Activated T-cell treated with anti-CD3 and anti-CD28 coated beads for 4 hours (primary cell): ENCODE data around the gene SAMD3.
"Not testable (repeated sequence)": the region's sequence is repeated elsewhere in the genome, so short reads cannot be mapped to it uniquely, and the experiment has no call there.

Source experiments
- DNase-seq: peaks from one replicate; pipeline ENCODE4 v3.0.0-alpha.2; 2020

Gene SAMD3

DNA sequence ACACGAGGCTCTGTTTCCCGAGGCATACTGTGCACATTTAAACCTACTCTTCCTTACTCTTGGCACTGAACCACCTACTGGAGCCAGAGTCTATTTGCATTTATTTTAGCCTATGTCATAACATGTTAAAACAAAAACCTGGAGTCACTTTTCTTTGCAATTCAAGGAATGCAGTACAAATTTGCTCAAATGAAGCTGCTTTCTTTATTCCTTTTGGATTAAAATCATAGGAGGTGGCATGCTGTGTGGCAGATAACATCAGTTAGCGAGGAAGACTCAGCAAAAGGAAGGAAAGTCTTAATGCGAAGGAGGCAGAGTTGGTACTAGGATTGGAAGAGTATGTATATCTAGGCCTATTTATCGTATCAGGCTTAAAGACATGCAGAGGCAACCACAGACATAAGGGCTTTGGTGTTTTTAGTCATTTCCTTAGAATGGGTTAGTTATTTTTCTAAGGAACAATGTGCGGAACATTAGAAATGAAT, 92.9 kb downstream of the SAMD3 start:
- no peak for DNase-seq

DNA sequence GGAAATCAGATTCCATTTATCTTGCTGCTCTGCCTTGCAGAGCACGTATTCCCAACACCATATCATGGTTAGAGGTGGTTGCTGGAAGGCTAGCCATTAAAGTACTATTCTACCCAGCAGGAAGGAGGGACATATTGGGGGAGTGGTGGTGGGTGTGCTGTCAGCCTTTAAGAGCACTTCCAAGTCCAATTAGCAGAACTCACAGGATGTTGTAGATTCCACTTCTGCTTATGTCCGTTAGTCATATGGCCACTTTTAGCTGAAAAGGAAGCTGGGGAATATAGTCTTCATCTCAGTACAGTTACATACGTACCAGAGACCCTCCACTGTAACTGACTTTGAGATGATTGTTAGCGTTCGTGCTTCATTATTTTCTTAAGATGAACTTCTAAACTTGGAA, 94.4 kb downstream of the SAMD3 start:
- DNase-seq, result no peak

DNA sequence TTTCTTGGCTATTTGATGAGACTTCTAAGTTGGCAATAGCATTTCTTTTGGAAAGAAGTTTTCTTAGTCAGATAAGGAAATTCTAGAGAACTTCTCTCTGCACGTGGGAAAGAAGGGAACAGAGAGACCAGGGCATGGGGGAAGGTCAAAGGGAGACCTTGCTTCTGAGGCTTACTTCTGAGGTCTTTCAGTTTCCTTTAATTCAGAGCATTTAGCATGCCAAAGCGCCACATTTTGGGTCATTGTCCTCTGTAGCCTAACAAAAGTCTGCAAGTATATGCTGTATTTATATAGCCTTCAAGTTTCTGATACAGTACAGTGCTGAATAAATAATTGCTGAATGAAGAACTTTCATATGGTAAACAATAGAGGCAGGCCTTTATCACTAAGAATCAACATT, 95.6 kb downstream of the SAMD3 start:
- DNase-seq, result no peak

- DNase-seq, result no peak
Observed at GRCh38 chr6:130122243-130122642, 100.5 kb downstream of the SAMD3 start.

- DNase-seq, result no peak
Observed at GRCh38 chr6:130120731-130121130, 102.0 kb downstream of the SAMD3 start.

DNA sequence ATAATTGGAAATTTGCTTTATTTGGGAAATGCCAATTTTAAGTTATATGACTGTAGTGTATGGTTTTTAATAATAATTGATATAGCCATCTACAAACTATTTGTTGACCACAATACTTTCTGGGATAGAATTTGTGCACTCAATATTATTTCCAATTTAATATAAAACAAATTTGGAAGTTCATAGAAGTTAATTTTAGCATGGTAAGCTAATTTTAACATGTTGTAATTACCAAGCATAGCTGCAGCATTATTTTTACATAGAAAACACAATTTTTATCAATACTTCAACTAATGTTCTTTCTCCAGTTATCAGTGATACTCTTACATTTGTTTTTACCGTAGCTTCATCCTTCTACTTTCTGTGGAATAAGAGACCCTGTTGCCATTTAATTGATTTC, 103.5 kb downstream of the SAMD3 start:
- DNase-seq, result no peak

DNA sequence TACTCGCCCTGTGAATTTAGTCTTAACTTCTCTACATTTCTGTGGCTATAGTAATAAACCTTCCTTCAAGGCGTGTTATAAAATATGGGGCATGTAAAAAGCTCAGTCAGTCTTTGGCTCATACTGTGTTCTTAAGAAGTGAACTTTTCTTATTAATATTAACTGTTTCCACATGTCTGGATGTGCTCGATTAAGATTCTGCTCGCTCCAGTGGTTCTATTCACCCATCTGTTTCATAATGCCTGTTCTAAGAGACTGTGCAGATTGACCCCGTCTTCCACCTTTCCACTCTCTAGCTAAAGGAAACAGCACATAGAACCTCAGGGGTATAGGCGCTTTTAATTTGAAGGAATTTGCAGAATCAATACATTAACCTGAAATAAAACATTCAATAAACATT, 104.5 kb downstream of the SAMD3 start:
- no peak for DNase-seq

GRCh38 chr6:130117187-130117701, 105.5 kb downstream of the SAMD3 start:
- not testable (repeated sequence) for DNase-seq

DNA sequence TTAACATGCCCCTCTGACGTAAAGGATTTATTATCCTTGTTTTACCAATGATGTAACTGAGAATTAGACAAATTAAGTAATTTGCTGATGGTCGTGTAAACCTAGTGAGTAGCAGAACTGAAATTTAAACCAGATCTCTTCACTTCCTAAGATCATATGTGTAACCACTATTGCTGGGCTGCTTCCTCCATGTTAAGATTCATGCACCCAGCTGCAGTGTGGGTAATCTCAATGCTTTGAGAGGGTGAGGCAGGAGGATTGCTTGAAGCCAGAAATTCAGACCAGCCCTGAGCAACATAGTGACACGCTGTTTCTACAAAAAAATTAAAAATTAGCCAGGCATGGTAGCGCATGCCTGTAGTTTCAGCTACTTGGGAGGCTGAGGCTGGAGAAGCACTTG, 106.5 kb downstream of the SAMD3 start:
- no peak for DNase-seq

GRCh38 chr6:130115036-130115435, 107.7 kb downstream of the SAMD3 start:
- DNase-seq, result no peak

- no peak for DNase-seq
Observed at GRCh38 chr6:130113201-130113710, 109.5 kb downstream of the SAMD3 start.

DNA sequence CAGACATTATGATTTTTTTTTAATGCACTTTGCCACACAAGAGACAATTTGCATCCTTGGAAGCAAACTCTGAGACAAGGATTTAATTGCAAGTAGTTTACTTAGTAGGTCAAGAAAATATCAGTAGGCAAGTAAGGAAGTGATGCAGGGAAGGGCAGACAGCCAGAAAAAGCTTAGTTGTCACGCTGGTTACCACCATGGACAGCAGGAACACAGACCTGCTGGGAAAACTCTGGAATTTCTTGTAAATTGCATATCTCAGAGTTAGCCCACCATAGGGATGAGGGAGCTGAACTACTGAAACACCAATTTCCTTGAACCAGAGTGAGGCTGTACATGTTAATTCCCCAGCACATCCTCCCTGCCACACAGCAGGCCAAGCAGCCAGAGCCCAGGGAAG, 111.7 kb downstream of the SAMD3 start:
- no peak for DNase-seq

DNA sequence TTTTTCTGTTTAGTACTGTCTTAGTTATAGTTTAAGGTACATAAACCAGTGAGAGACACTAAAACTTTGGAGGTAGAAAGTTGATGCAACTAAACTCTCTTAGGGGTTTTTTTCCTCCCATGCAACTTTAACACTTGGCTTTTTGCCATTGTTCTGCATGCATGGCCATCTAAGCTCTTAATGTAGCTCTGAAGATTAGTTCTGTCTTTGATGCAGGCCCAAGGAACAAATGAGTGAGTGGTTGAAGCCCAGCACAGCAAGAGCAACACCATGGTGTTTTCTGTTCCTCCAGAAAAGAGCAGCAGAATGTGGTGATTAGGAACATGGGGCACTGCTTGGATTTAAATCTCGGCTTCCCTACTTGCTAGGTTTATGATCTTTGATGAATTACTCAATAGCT, 115.0 kb downstream of the SAMD3 start:
- DNase-seq, result no peak

DNA sequence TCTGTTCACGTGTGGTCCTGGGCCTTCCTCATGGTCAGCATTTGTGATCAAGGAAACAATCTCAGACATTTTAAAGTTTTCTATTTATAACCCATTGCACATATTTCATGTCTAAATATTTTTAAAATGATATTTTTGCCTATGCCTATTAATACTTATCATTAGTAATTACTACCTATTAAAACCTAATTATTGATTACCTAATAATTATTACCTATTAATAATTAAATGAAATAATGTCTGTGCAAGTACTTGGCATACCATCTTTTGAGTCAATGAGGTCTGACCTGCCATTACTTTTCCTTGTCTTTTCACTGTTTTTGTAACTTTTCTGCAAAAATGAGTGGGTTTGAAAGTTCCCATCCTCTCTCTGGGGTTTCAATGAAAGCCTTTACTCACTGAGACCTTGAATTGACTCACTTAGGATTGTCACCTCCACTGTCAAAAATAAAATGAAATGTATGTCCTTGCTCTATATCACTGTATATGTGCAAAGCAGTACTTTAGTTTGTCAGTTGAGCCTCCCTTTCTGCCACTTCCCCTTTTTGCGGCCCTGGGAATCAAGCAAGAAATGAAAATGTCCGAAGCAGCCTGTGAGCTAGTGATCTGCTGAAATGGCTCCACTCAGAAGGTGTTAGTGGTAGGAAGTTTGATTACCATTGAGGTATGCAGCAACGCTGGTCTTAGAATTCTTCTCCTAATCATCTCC, 116.6 kb downstream of the SAMD3 start:
- no peak for DNase-seq

GRCh38 chr6:130099119-130099518, 123.6 kb downstream of the SAMD3 start:
- no peak for DNase-seq

DNA sequence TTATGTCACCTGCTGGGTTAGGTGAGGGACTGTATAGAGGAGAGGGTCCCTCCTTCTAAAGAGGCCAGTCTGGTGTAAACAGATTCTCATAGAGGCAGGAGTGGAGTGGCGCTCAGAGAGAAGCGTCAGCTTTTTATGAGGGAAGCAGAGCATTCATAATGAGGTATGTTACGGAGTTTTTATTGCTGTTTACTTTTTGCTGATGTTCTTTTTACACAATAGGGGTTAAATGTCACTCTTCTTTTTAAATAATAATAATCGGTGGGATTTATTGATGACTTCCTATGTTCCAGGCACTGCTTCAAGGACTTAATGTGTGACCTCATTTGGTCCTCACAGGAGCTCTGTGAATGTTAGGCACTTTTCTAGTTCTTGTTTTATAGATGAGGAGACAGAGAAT, 124.4 kb downstream of the SAMD3 start:
- no peak for DNase-seq
